ACC112 (cell line): ENCODE data around the gene KRAS.
A peak's percentile ranks its signal among the peaks of the same experiment; 100 is the strongest.

Source experiments
- H2AFZ ChIP-seq: fragments of 200-600 bp; sonication (generic); one replicate; pipeline ENCODE4 v1.6.0; 2017; ENCODE audit warnings: antibody characterized with exemption, low read length; ENCODE audit not compliant: unreplicated experiment
- H3K27ac ChIP-seq: fragments of 200-600 bp; sonication (generic); 2 replicates; pipeline ENCODE4 v1.5.1; 2014; ENCODE audit warnings: low read depth, mild to moderate bottlenecking, antibody characterized with exemption, low read length, moderate library complexity
- H3K27me3 ChIP-seq: fragments of 200-600 bp; sonication (generic); 2 replicates; pipeline ENCODE4 v1.6.1; 2014; ENCODE audit warnings: mild to moderate bottlenecking, antibody characterized with exemption, low read length, moderate library complexity, mixed read lengths; ENCODE audit not compliant: insufficient read depth
- H3K36me3 ChIP-seq: fragments of 200-600 bp; sonication (generic); 2 replicates; pipeline ENCODE4 v1.6.1; 2016; ENCODE audit warnings: mild to moderate bottlenecking, antibody characterized with exemption, low read length, moderate library complexity, mixed read lengths; ENCODE audit not compliant: insufficient read depth
- H3K4me1 ChIP-seq: fragments of 200-600 bp; sonication (generic); one replicate; pipeline ENCODE4 v1.6.1; 2016; ENCODE audit warnings: low read length, mixed read lengths; ENCODE audit not compliant: insufficient read depth, unreplicated experiment, control insufficient read depth
- H3K4me3 ChIP-seq: fragments of 200-600 bp; sonication (generic); 2 replicates; pipeline ENCODE4 v1.5.1; 2014; ENCODE audit warnings: mild to moderate bottlenecking, low read depth, low read length
- H3K79me2 ChIP-seq: fragments of 200-600 bp; sonication (generic); one replicate; pipeline ENCODE4 v1.6.0; 2016; ENCODE audit warnings: low read length; ENCODE audit not compliant: control insufficient read depth, unreplicated experiment, insufficient read depth

Gene KRAS

DNA sequence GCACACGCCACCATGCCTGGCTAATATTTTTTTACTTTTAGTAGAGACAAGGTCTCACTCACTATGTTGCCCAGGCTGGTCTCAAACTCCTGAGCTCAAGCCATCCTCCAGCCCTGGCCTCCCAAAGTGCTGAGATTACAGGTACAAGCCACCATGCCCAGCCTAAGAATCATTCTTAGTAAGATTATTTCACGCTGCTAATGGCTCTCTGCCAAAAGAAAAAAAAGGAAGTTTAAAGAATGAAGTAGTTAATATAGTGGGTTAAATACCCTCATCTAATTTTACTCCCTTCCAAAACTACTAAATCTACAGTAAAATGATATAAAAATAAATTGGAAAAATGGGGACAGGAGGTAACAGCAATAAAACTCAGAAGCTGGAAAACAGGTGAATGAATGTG is 53.1 kb downstream of the KRAS start:
- Histone ChIP-seq H3K4me3 (no peak overlapping the region), H3K36me3 (no peaks in the 10 kb centered on the region), H3K4me1 (peaks cover 9% of the 10 kb centered on the region), H3K79me2 (peaks cover 8% of the 10 kb centered on the region), H3K27me3 (no peaks in the 10 kb centered on the region), H2AFZ (no peak overlapping the region), H3K27ac (no peak overlapping the region)

DNA sequence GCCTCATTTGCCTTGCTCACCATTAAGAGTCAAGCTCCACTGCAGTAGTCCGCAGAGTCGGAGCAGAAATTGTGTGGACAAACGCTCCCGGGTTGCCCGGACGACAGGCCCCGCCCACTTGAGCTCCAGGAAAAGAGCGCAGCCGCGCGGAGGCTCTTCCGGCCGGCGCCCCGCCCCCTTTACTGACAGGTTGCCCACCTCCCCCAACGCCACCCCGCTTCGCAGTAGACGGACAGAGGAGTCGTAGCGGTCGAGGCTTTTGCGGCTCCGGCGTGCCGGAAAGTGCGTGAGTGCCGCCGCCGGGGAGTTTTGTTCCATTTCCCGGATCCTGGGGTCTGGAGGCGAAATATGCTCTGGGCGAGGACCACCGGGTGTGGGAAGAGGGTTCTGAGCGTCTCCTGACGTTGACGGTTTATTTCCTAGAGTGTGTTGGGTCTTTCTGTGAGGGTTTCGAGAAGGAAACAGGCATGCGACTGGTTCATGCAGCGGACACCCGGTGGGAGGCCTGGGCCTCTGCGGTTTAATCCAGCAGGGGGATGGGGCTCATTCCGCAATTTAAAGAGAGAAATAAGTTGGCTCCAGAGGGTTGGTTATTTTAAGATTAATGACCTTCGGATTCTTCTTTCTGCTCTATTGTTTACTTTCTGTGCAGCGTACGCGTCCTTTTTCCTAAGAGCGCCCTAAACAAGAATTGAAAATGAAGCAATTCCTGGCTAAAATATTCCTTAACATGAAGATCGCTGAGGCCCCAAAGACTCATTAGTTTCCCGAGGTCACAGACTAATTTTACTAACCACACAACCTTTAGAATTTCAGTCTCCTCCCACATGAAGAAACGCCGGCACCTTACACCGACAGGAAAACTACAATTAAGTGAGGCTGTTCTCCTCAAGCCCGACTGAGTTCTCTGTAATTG is 55.4 kb downstream of the KRAS start, which contains the start of the genes DNAI7 and ETFRF1:
Gene DNAI7, minus strand, starts transcription at position 105 of the 916 bp plus-strand sequence. Its CDS starts 82 bp downstream, at position 23.
Gene ETFRF1, plus strand, starts transcription at position 182 of the 916 bp plus-strand sequence. CDS start 8,720 bp downstream, outside the sequence.
- Histone ChIP-seq H3K4me3 (peak within 1 kb of the TSS; percentile 87), H3K4me1 (peaks cover 4% of the 10 kb centered on the region), H3K27me3 (no peaks in the 10 kb centered on the region), H3K27ac (peak within 1 kb of the TSS; percentile 67), H3K36me3 (no peaks in the 10 kb centered on the region), H3K79me2 (peaks cover 8% of the 10 kb centered on the region), H2AFZ (peak within 1 kb of the TSS; percentile 92)

DNA sequence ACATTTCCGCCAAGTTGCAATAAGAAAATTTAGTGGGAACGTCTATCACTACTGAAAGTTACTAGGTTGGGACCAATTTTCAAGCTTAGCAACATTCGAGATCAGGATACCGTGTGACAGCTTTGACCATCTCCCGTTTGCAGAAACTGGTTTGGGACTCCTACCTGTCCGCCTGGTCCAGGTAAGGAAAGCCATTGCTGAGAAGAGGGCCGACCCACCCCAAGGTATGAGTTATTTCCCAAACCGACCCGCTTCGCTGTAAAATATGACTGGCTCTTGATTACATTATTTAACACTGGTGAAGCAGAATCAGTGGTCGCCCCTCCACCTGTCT is 56.0 kb downstream of the KRAS start:
- Histone ChIP-seq H3K79me2 (peaks cover 8% of the 10 kb centered on the region), H3K4me1 (peaks cover 8% of the 10 kb centered on the region), H3K4me3 (peak overlapping the region; percentile 87), H2AFZ (peak overlapping the region; percentile 52), H3K36me3 (no peaks in the 10 kb centered on the region), H3K27ac (peak overlapping the region; percentile 7; the same call in 1 of the 2 replicates), H3K27me3 (no peaks in the 10 kb centered on the region)

- Histone ChIP-seq H3K79me2 (peaks cover 8% of the 10 kb centered on the region), H3K27me3 (no peaks in the 10 kb centered on the region), H3K4me1 (peaks cover 12% of the 10 kb centered on the region), H2AFZ (no peak overlapping the region), H3K36me3 (no peaks in the 10 kb centered on the region), H3K27ac (no peak overlapping the region), H3K4me3 (peak overlapping the region; percentile 87)
Measured at GRCh38 chr12:25194214-25194613, 56.5 kb downstream of the KRAS start.

- Histone ChIP-seq H3K27ac (no peak overlapping the region), H3K79me2 (peaks cover under 1% of the 10 kb centered on the region), H3K4me3 (no peak overlapping the region), H3K27me3 (no peaks in the 10 kb centered on the region), H3K4me1 (peaks cover 31% of the 10 kb centered on the region), H3K36me3 (no peaks in the 10 kb centered on the region), H2AFZ (no peak overlapping the region)
Measured at GRCh38 chr12:25190793-25191192, 59.9 kb downstream of the KRAS start.

- Histone ChIP-seq H3K79me2 (no peaks in the 10 kb centered on the region), H3K27me3 (no peaks in the 10 kb centered on the region), H3K36me3 (no peaks in the 10 kb centered on the region), H3K27ac (peak overlapping the region; percentile 64), H3K4me3 (peak overlapping the region; percentile 7; the same call in 1 of the 2 replicates), H2AFZ (no peak overlapping the region), H3K4me1 (peaks cover 31% of the 10 kb centered on the region)
Measured at GRCh38 chr12:25189656-25190055, 61.1 kb downstream of the KRAS start.

- peaks cover 31% of the 10 kb centered on the region for H3K4me1 ChIP-seq
- no peak overlapping the region for H3K4me3 ChIP-seq
- H2AFZ ChIP-seq = no peak overlapping the region
- H3K27ac ChIP-seq = peak overlapping the region; percentile 76; the same call in 1 of the 2 replicates
- H3K79me2 ChIP-seq = no peaks in the 10 kb centered on the region
- H3K36me3 ChIP-seq = no peaks in the 10 kb centered on the region
- no peaks in the 10 kb centered on the region for H3K27me3 ChIP-seq
Measured at GRCh38 chr12:25187781-25188180, 62.9 kb downstream of the KRAS start.

DNA sequence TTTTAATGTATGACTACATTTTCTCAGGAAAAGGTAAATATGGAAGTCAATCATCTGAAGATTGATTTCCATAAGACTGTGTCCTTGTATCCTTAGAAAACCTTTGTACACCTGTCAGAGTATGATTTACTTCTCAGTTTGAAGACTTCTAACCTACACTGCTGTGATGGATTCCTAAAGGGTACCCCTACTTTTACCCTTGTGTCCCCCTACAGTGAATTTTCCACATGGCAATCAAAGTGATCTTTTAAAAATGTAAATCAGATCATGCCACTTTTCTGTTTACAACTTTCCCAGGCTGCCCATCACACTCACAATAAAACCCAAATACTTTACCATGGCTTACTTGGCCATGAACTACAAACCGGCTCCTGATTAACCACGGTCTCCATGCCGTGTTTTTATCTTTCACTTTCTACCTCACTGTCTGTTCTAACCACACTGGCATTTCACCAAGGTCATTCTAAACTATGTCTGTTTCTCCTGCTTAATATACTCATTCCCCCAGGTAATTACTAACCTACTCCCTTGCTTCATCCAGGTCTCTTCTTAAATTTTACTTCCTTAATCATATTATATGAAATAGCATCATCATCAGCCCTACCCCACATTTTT is 63.8 kb downstream of the KRAS start:
- peaks cover 31% of the 10 kb centered on the region for H3K4me1 ChIP-seq
- no peak overlapping the region for H3K27ac ChIP-seq
- H3K27me3 ChIP-seq = no peaks in the 10 kb centered on the region
- H3K4me3 ChIP-seq = no peak overlapping the region
- no peaks in the 10 kb centered on the region for H3K36me3 ChIP-seq
- H3K79me2 ChIP-seq = no peaks in the 10 kb centered on the region
- H2AFZ ChIP-seq = peak overlapping the region; percentile 53

DNA sequence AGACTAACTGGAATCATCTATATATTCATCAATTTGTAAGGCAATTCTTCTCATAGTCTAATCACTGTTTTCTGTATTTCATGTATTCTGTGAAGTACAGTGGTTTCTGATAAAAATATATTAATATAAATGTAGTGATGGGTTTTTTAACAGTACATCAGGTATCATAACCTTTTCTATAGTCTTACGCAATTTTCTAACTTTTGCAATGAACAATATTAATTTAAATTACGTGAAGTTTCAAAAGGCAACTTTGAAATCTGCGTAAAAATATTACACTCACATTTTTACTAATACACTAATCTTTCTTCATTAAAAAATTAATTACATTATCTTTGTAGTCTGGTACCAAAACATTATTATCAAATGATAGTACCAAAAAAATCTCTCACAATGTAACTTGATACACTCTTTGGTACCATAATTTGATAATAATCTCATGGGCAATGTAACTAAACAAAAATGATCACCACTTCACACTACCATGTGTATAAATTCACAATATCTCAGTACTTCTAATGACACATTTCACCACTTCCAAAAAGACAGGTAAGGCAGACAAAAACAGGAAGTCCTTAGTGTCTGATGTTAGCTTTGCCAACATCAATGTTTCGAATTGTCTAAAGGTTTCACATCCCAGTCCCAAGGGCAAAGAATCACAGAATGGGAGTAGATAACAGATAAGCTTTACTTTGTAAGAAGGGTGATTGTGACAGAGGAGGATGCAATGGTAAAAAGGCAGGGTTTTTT is 64.5 kb downstream of the KRAS start:
- Histone ChIP-seq H3K4me3 (no peak overlapping the region), H2AFZ (peak overlapping the region; percentile 53), H3K27me3 (no peaks in the 10 kb centered on the region), H3K36me3 (no peaks in the 10 kb centered on the region), H3K4me1 (peaks cover 31% of the 10 kb centered on the region), H3K79me2 (no peaks in the 10 kb centered on the region), H3K27ac (no peak overlapping the region)

DNA sequence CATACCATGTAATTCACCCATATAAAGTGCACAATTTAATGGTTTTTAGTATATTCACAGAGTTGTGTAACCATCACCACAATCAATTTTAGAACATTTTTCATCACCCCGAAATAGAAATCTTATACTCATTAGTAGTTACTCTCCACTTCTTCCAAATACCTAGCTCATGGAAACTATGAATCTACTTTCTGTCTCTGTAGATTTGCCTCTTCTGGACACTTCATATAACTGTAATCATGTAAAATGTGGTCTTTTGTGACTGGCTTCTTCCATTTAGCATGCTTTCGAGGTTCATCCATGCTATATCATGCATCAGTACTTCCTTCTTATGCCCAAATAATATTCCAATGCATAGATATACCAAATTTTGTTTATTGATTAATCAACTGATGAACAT is 66.6 kb downstream of the KRAS start:
- Histone ChIP-seq H2AFZ (no peak overlapping the region), H3K27me3 (no peaks in the 10 kb centered on the region), H3K4me3 (no peak overlapping the region), H3K36me3 (no peaks in the 10 kb centered on the region), H3K27ac (no peak overlapping the region), H3K79me2 (no peaks in the 10 kb centered on the region), H3K4me1 (peaks cover 23% of the 10 kb centered on the region)
